ENCODE data around the gene ETV6. TPM values are rescaled to one million over a fixed set of nuclear protein-coding genes. Genes with fewer than 3 reads are reported as not detected.

ETV6 gene
- 5.8 and 7.1 TPM in 2 replicates for total RNA-seq

DNA sequence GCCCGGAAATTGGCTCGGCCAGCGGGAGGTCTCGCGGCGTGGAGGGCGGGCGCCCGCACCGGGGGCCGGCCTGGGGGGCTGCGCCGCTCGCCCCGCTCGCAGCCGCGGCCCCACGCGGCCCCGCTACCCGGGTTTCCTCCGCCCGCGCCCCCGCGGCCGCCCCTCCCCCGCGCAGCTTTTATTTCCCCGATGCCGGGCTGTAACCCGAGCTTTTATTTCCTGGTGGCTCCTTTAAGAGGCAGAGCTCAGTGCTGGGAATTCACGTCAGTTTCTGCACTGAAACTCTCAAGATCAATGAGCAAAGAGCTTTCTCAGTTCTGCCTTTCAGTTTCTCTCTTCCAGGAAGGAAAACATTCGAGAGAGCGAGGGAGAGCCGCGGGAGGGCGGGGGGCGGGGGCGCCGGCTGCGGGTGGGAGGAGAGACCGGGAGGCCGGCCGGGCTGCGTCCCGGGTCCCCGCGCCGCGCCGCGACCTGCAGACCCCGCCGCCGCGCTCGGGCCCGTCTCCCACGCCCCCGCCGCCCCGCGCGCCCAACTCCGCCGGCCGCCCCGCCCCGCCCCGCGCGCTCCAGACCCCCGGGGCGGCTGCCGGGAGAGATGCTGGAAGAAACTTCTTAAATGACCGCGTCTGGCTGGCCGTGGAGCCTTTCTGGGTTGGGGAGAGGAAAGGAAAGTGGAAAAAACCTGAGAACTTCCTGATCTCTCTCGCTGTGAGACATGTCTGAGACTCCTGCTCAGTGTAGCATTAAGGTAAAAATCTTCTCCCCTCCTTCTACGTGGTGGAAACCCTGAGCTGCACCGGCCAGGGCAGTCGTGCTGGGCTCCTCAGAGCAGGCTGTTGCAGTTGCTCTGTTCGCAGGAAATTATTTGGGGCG lies at the start of gene ETV6:
Gene ETV6 (plus strand): TSS at position 262 of the 873 bp plus-strand sequence. CDS start 454 bp downstream, at position 716.

Measured in epithelial cell of umbilical artery (primary cell).